22Rv1 (cell line): ENCODE measurements around the gene SBSN.

ENCODE experiments used
- CTCF ChIP-seq: fragments of 450-650 bp; IDR thresholded peaks from 2 replicates; pipeline ENCODE4 v1.5.1; 2017; ENCODE audit warnings: mild to moderate bottlenecking
- ZFX ChIP-seq: fragments of 450-650 bp; IDR thresholded peaks from 2 replicates; pipeline ENCODE4 v1.6.1; 2017; ENCODE audit warnings: antibody characterized with exemption, borderline replicate concordance

DNA sequence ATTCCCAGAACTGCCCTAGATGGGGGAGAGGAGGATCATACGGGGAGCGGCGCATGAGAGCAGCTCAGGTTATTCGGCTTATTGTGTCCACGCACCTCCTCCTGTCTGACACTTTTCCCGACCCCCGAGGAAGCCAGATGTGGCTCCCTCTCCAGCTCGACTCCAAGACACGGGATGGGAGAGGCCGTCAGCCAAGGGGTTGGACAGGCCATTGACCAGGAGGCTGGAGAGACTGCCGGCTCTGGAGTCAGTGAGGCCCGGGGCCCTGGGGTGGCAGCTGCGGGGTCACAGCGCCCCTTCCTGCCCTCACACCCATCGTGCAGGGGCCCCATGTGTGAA is 17.5 kb downstream of the SBSN start:
- TF ChIP-seq CTCF (peak; percentile 70), ZFX (no peak)
